Forelimb muscle (tissue), 1 donor: ENCODE data around the gene BOLA2B. TPM values are rescaled to one million over a fixed set of nuclear protein-coding genes. Genes with fewer than 3 reads are reported as not detected.
"Not testable (repeated sequence)": the region's sequence is repeated elsewhere in the genome, so short reads cannot be mapped to it uniquely, and the experiment has no call there.

ENCODE experiments used
- DNase-seq: peaks from one replicate; pipeline ENCODE4 v3.0.0-alpha.2; 2013; ENCODE audit warnings: low read depth
- polyA plus RNA-seq: library from polyadenylated mRNA; unstranded; fragments of 120-200 nt; gene quantifications from one replicate; pipeline ENCODE4 v1.2.1, GENCODE V29; 2013; ENCODE audit not compliant: insufficient read length

The BOLA2B gene
- 23.9 TPM for polyA plus RNA-seq

DNA sequence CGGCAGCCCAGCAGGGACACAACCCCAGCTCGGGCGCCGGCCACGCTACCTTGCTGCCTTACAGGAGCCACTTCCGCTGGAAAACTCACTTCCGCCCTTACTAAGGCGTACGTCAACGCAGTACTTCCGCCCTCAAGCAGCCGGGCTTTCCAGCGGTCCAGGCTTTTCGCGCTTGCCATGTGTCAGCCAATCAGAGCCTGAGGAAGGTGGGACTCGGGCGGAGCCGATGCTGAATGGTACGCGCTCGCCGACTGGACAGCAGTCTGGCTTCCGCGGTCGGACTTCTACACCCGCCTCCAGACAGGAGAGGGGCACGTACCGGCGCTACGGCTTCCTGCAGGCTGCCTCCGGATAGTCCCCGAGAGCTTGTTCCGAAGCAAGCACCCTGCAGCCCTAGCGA, at the start of gene BOLA2B, which contains the start of gene SLX1A:
TSS of gene BOLA2B (minus strand) at position 52 of the 400 bp plus-strand sequence. CDS start 71 bp downstream, outside the sequence.
TSS of gene SLX1A (plus strand) at position 261 of the 400 bp plus-strand sequence. CDS start 210 bp downstream, outside the sequence.
- DNase-seq: not testable (repeated sequence)

DNA sequence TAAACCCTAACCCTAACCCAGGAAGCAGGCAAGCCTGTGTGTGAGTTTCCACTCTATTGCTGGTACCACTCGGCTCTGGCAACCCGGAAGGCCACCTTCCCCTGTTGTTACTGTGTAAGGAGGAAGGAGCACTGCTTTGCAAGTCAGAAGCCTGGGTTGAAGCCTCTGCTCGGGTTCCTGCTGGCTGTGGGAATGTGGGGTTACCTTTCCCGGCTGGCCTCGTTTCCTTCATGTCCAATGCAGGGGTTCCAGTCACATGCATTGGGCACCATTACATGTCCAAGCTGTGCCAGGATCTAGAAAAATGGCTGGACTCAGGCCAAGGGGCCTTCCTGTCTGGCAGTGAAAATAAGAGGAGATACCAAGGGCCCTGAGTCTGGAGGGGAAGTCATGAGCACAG, 23.6 kb upstream of the BOLA2B start:
- DNase-seq: not testable (repeated sequence)

GRCh38 chr16:30211414-30211813, 17.9 kb upstream of the BOLA2B start:
- not testable (repeated sequence) for DNase-seq

DNA sequence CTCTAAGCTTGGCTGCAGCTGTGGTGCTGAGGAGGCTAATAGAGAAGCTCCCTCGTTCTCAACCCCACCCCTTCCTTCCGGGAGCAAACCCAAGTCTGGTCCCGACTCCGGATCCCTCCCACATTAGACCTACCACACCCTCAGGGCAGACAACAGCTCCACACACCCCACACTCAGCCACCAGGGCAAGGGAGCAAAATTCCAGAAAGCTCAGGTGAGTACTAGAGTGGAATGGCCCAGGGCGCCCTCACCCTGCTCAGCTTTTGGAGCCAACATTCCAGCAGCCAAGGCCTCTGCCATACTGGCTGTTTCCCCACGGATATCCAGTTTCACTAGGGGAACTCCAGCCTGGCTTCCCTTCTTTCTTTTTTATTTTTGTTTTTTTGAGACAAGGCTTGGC, 15.6 kb upstream of the BOLA2B start:
- not testable (repeated sequence) for DNase-seq

GRCh38 chr16:30207063-30207704, 13.7 kb upstream of the BOLA2B start:
- DNase-seq: not testable (repeated sequence)

DNA sequence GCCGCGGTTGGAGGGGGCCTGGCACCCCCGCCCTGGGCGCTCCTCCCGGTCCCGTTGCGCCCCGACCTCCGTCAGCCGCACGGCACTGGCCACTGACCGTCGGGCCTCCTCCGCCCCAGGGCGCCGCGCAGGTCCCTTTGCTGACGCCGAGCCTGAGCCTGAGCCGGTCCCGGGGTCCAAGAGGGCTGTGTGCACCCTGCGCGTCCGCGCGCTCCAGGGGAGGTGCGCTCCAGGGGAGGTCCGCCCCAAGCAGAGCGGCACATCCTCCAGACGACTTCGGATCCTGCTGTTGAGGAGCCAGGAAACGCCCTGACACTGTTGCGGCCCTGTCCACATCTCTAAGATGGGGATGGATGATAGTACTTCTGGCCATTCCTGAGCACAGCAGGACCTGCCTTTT, 12.8 kb upstream of the BOLA2B start:
- DNase-seq: not testable (repeated sequence)

- not testable (repeated sequence) for DNase-seq
These were observed 12.2 kb upstream of the BOLA2B start for GRCh38 chr16:30205541-30206236.

GRCh38 chr16:30199608-30200343, 6.3 kb upstream of the BOLA2B start:
- not testable (repeated sequence) for DNase-seq

DNA sequence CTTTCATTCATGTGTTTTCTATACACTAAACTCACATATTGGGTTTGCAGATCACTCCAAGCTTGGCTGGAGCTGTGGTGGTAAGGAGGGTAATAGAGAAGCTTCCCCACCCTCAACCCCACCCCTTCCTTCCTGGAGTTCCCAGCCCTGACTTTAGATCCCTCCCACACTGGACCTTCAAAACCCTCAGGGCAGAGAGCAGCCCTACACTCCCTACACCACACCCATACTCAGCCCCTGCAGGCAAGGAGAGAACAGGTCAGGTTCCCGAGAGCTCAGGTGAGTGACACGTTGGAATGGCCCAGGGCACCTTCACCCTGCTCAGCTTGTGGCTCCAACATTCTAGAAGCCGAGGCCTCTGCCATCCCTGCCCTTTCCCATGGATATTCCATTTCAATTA, 5.6 kb upstream of the BOLA2B start, which contains the start of gene SULT1A3:
TSS of gene SULT1A3 (plus strand) at position 207 of the 400 bp plus-strand sequence. CDS start 1,474 bp downstream, outside the sequence.
- not testable (repeated sequence) for DNase-seq

GRCh38 chr16:30197001-30197400, 3.5 kb upstream of the BOLA2B start:
- DNase-seq: not testable (repeated sequence)

GRCh38 chr16:30194172-30194925, 883 bp upstream of the BOLA2B start:
- not testable (repeated sequence) for DNase-seq

GRCh38 chr16:30193098-30193497, 368 bp downstream of the BOLA2B start:
- DNase-seq: not testable (repeated sequence)

DNA sequence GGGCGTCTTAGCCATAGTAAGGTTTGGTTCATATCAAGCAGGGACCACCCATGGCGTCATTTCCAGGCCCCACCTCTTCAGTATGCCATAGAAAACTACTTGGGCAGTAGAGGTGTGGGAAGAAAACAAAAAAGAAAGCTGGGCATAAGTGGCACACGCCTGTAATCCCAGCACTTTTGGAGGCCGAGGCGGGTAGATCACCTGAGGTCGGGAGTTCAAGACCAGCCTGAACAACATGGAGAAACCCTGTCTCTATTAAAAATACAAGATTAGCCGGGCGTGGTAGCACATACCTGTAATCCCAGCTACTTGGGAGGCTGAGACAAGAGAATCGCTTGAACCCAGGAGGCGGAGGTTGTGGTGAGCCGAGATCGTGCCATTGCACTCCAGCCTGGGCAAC, 2.3 kb downstream of the BOLA2B start:
- DNase-seq: not testable (repeated sequence)

GRCh38 chr16:30187971-30188561, 5.4 kb downstream of the BOLA2B start:
- DNase-seq: no peak

GRCh38 chr16:30187556-30187865, 6.0 kb downstream of the BOLA2B start:
- no peak for DNase-seq

DNA sequence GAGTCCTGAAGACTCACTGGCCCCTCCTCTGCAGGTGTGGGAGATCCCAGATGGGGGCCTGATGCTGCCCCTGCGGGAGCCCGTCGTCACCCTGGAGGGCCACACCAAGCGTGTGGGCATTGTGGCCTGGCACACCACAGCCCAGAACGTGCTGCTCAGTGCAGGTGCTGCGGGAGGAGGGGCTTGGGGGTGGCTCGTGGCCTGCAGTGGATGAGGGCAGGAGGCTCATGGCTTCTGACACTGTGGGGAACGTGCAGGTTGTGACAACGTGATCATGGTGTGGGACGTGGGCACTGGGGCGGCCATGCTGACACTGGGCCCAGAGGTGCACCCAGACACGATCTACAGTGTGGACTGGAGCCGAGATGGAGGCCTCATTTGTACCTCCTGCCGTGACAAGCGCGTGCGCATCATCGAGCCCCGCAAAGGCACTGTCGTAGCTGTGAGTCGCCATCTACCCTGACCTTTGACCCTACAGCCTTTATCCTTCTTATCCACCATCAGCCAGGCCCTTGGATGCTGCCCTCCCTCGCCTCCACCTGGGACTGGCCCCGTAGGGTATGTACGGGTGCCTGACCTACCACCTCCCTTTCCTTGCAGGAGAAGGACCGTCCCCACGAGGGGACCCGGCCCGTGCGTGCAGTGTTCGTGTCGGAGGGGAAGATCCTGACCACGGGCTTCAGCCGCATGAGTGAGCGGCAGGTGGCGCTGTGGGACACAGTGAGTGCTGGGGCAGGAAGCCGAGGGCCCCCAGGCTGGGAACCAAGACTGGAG, 6.5 kb downstream of the BOLA2B start:
- no peak for DNase-seq

DNA sequence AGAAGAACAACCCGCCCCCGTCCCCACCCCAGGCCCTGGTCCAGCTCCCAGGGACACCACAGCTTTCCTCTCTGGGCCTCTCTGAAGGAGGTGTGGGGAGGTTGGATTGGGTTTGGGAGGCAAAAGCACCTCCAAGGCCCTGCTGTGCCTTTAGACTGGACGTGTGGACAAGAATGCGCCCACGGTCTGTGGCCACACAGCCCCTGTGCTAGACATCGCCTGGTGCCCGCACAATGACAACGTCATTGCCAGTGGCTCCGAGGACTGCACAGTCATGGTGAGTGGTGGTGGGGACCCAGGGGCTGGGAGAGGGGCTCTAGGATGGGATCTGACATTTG, 7.1 kb downstream of the BOLA2B start:
- DNase-seq: no peak

DNA sequence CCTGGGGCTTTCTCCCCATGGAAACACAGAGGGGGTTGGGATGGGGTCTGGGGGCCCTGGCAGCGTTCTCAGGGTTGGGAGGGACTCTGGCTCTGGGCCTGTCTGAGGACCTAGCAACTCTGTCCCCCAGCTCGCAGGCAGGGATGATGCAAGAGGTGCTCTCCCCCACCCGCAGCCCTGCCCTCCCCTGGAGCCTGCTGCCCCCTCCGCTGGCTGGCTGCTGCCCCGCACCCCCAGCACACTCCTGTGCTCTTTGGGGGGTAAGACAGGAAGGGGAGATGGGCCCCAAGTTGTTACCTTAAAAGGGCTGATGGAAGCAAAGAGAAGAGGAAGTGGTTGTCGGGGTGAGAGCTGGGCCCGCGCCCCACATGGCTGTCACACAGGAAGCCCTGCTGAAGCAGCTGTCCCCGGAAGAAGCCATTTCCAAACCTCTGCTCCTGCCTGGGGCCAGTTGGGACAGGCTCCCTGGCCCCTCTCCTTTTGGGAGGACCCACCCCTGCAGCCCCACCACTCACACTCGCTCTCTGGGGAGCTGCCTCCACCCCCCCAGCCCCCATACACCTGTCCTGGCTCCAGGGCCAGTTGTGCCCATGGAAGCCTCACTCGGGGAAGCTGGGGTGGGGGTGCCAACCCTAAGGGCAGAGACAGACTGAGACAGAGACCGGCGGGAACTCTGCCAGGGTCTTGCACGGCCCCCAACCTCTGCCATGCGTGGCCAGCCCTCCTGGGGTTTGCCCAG, 7.6 kb downstream of the BOLA2B start:
- no peak for DNase-seq

DNA sequence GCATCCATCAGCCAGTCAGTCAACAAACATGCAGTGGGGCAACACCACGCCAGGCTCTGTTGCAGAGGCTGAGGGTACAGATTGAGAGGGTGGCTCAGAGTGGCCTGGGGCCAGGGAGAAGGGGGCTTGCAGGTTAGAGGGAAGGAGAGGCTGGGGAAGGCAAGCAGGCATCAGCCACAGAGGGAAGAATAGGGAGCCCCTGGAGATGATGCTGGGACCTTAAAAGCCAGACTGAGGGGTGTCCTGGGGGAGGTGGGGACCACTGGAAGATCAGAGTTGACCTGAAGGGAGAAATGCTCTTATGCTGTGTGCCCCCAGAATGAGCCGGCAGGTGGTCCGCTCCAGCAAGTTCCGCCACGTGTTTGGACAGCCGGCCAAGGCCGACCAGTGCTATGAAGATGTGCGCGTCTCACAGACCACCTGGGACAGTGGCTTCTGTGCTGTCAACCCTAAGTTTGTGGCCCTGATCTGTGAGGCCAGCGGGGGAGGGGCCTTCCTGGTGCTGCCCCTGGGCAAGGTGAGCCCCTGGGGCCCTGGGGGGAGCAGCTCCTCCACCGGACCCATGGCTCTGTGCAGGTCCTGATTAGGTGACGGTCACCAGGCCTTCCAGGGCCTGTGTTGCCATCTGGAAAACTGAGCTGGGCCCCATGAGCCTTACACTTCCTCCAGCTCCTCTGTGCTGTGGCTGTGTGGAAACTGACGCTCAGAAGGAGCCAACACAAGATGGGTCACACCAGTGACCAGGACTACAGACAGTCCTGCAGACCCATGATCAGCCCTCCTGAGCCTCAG, 8.4 kb downstream of the BOLA2B start:
- DNase-seq: no peak
